ENCODE measurements around the gene ZSCAN5A.
A peak's percentile ranks its signal among the peaks of the same experiment; 100 is the strongest.
"Not testable (repeated sequence)": the region's sequence is repeated elsewhere in the genome, so short reads cannot be mapped to it uniquely, and the experiment has no call there.

Gene ZSCAN5A, protein sequence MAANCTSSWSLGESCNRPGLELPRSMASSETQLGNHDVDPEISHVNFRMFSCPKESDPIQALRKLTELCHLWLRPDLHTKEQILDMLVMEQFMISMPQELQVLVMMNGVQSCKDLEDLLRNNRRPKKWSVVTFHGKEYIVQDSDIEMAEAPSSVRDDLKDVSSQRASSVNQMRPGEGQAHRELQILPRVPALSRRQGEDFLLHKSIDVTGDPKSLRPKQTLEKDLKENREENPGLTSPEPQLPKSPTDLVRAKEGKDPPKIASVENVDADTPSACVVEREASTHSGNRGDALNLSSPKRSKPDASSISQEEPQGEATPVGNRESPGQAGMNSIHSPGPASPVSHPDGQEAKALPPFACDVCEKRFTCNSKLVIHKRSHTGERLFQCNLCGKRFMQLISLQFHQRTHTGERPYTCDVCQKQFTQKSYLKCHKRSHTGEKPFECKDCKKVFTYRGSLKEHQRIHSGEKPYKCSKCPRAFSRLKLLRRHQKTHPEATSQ

DNA sequence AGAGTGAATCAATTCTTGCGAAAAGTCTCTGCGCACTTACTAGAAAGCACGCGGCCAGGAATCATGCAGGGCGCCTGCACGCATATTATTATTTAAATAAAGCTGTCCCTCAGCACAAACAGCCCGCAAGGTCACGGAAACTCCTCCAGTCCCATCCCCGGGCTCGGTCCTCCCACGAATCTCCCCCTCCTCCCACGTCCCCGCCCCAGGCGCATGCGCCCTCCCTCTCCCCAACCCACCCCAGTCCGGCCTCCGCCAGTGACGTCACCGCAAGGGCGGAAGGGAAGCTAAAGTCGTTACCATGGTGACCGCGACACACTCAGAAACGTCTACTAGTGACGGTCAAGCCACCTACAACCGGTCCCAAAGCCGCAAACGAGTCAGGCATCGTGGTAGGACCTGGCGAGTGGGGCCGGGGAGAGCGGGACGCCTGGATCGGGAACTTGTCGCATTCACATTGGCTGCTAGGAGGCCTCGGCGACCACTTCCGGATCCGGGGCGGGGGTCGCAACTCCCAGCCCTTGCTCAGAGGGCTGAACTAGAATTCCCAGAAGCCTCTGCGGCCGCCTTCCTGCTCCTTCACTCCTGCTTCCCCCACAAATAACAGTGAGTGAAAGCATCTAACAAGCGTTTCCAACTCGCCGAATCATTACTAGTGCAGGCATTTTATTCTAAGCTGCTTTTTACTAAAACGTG is at the start of gene ZSCAN5A:
Gene ZSCAN5A, minus strand, starts transcription at position 459 of the 696 bp plus-strand sequence. CDS start 89,793 bp downstream, outside the sequence.
- peak; percentile 98 for DNase-seq

DNA sequence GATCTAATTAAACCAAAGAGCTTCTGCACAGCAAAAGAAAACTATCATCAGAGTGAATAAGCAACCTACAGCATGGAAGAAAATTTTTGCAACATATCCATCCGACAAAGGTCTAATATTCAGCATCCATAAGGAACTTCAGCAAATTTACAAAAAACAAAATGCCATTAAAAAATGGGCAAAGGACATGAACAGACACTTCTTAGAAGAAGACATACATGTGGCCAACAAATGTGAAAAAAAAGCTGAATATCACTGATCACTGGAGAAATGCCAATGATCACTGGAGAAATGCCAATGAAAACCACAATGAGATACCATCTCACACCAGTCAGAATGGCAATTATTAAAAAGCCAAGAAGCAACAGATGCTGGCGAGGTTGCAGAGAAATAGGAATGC is 46.2 kb upstream of the ZSCAN5A start:
- no peak for DNase-seq

DNA sequence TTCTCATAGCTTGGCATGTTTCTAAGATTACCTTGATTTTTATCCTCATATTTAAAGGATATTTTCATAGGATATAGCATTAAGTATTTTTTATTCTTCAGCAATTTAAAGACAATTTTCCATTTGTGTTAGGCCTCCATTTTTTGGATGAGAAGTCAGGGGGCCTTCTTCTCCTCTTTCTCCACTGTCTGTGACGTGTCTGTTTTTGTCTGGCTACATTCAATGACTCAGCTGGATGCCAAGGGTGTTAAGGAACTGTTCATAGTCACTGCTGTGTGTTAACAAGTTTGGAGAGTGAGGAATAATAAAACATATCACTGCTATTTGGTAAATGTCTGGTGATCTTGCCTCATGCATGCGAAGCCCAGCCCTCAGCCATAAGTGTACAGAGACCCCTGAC is 42.3 kb upstream of the ZSCAN5A start:
- no peak for DNase-seq

DNA sequence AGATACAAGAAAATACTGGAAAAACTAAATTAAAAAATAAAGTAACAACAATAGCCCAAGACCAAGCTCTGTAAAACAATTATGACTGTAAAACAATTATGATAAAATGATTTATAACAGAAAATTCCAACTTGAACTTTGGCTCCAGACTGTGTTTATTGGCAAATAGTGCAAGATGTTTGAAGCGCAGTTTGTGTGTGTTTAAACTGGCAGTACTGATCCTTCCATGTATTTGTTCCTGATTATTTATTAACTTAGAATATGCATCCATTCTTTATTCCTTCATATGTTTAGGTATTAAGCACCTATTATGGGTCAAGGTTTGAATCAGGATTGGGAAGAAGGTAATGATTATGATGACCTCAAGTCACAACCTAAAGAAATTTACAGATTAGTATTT is 40.9 kb upstream of the ZSCAN5A start:
- no peak for DNase-seq

DNA sequence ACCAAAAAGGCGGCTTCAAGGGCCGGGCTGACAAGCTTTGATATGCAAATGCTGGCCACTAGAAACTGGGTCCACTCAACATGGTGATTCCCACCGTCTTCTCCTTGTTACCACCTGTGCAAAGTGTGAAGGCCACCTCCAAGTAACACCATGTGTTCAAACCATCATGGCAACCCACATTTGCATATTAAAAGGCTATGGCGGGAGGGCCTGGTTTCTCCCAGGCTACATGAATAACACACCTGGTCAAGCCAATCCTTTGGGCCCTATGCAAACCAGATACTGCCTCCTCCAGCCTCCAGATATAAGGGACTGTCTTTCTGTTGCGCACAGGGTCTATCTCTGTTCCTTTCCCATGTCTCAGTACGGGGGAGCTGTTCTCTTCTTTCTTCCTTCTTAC is 36.6 kb upstream of the ZSCAN5A start:
- DNase-seq, result no peak

DNA sequence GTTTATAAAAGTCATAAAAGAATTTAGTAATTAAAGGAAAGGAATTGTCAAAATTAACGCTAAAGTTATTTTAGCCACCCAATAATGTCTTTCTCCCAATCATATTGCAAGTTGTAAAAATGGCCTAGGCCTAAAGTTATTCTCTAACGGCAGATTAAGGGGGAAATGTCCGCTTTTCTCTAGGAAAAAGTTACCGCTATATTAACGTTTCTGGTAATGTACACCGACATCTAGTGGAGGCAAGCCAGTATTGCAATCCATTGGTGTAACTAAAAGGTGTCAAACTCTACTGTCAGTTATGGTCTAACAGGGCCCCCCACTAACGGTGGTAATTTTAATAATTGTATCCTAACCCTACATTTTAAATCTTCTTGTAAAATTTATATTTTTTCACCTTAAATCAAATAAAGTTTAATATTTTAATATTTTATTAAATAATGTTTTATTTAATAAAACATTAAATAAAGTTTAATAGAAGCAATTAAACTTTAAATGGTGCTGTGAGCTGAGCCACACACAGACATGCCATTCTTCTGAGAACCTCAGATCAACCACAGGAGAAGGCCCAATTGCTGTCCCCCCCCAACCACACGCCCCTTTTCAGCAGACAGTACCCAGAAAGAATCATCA is 35.9 kb upstream of the ZSCAN5A start:
- peak; percentile 25 for DNase-seq

DNA sequence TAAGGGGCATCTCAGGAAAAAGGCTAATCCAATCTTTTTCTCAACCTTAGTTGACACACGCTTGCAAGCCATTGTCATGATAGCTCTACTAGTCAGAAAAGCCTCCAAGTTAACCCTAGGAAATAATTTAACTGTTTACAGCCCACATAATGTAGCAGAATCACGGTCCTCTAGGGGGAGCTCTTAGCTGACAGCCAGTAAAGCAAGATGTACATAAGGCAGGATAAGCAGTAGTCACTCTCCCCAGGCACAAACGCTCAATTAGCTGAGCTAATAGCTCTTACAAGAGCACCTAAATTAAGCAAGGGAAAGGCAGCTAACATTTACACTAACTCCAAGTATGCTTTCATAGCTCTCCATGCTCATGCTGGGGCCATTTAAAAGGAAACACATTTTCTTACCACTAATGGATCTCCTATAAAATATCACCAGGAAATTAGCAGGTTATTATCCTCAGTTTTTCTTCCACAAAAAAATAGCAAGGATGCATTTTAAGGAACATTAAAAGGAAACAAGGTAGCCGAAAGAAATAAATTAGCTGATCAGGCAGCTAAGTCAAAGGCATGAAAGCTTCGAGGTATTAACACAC is 33.7 kb upstream of the ZSCAN5A start:
- DNase-seq, result peak; percentile 9

DNA sequence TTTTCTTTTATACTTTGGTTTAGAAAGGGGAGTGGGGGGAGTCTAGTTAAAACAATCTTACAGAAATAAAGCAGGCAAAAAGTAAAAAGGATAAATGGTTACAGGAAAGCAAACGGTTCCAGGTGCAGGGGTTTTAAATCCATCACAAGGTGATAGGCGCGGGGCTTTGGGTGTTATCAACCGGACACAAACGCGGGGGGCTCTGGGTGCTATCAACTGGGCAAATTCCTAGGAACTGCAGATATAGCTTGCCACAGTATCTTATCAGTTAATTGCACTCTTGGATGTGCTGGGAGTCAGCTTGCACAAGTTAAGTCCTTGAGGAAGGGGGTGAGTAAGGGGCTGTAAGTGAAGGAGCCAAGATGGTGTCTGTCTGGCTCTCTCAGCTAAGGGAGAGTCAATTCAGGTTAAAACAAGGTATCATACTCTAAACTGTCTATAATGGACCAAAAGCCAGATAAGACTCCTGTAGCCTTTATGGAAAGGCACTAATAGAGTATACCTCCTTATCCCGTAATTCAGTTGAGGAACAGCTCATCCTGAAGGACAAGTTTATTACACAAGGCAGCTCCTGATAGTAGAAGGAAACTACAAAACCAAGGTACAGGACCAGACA is 32.6 kb upstream of the ZSCAN5A start:
- DNase-seq, result no peak

DNA sequence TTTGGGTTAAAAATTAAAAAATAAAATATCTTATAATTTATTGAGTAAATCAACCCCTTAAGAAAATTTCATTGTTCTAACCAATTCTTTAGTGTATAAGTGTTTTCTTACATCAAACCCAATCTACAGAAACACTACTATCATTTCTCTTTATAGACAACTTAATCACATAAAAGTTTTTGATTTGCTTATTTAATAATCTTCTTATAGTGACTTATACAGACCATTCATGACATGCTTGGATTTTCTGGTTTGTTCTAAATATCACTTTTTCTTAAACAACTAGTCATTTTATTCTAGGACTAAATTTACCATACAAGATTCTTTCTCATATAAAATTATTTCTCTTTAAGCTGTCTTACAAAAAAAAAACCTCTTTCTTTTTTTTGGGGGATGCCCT is 27.3 kb upstream of the ZSCAN5A start:
- DNase-seq, result no peak

DNA sequence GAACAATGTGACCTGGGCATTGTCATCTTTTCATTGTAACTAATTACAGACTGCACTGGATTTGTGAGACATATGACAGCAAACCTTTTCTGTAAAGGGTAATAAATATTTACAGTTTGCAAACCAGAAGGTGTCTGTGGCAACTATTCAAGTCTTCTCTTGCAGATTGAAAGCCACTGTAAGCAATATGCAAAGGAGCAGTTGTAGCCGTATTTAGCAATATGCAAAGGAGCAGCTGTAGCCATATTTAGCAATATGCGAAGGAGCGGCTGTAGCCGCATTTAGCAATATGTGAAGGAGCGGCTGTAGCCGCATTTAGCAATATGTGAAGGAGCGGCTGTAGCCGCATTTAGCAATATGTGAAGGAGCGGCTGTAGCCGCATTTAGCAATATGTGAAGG is 24.4 kb upstream of the ZSCAN5A start:
- not testable (repeated sequence) for DNase-seq

DNA sequence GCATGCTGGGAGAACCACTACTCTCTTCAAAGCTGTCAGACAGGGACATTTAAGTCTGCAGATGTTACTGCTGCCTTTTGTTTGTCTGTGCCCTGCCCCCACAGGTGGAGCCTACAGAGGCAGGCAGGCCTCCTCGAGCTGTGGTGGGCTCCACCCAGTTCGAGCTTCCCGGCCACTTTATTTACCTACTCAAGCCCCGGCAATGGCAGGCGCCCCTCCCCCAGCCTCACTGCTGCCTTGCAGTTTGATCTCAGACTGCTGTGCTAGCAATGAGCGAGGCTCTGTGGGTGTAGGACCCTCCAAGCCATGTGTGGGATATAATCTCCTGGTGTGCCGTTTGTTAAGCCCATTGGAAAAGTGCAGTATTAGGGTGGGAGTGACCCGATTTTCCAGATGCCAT is 22.4 kb upstream of the ZSCAN5A start:
- not testable (repeated sequence) for DNase-seq

DNA sequence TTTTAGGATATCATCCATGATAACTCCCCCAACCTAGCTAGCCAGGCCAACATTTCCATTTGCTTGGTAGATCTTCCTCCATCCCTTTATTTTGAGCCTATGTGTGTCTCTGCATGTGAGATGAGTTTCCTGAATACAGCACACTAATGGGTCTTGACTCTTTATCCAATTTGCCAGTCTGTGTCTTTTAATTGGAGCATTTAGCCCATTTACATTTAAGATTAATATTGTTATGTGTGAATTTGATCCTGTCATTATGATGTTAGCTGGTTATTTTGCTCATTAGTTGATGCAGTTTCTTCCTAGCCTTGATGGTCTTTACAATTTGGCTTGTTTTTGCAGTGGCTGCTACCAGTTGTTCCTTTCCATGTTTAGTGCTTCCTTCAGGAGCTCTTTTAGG is 20.7 kb upstream of the ZSCAN5A start:
- not testable (repeated sequence) for DNase-seq

DNA sequence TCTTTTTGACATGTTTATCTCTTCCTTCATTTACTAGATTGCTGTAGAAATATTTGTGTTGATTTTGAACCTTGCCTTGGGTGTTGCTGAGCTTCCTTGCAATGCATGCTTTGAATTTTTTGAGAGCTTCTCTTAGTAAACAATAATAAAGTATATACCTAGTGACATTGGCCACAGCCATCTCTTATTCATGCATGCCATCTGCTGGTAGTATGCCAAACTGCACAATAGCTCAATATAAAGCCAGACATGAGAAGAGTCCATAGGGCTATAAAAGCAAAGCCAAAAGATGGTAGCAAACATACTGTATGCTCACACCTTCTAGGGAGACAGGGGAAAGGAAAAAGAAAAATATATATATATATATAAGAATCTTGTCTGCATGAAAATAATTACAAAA is 18.9 kb upstream of the ZSCAN5A start:
- peak; percentile 37 for DNase-seq

DNA sequence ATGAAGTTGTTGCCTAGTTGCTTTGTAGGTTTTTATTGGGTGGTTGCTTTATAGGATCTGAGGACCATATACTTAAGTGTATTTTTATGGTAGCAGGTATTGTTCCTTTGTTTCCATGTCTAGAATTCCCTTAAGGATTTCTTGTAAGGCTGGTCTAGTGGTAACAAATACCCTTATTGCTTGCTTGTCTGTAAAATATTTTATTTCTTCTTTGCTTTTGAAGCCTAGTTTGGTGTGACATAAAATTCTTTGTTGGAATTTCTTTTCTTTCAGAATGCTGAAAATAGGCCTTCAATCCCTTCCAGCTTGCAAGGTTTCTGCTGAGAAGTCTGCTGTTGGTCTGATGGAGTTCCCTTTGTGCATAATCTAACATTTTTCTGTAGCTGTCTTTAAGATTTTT is 18.1 kb upstream of the ZSCAN5A start:
- DNase-seq, result no peak

DNA sequence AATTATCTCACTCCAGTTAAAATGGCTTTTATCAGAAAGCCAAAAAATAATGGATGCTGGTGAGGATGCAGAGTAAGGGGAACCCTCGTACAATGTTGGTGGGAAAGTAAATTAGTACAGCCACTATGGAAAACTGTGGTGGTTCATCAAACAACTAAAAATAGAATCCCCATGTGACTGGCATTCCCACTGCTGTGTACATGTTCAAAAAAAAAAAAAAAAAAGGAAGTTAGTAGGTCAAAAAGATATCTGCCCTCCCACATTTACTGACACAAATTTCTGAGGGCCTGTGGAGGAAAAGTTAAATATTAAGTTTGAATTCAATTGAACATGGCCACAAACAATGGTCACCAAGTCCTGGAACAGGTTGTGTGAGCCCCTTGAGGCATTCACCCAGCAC is 9.8 kb upstream of the ZSCAN5A start:
- no peak for DNase-seq

DNA sequence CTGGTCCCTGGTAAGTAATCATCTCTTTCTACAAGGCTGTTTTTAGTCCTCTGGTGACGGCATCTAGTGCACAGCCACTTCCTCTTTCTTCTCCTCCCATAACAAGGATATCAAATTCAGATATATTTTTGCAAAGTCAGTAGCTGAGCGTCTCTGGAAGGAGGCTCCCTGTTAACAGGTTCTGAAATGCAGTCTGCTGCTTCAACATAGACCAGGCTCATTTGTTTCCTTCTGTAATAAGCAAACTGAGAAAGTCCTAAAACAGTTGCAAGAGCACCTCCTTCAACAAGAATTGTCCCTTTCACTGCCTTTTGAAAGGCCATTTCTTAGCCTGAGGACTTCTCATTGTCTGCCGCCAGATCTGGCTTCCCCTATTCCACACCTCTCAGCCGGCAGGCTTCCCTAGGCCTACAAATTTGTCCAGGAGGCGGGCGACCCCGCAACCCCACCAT is 7.4 kb upstream of the ZSCAN5A start:
- DNase-seq, result no peak

DNA sequence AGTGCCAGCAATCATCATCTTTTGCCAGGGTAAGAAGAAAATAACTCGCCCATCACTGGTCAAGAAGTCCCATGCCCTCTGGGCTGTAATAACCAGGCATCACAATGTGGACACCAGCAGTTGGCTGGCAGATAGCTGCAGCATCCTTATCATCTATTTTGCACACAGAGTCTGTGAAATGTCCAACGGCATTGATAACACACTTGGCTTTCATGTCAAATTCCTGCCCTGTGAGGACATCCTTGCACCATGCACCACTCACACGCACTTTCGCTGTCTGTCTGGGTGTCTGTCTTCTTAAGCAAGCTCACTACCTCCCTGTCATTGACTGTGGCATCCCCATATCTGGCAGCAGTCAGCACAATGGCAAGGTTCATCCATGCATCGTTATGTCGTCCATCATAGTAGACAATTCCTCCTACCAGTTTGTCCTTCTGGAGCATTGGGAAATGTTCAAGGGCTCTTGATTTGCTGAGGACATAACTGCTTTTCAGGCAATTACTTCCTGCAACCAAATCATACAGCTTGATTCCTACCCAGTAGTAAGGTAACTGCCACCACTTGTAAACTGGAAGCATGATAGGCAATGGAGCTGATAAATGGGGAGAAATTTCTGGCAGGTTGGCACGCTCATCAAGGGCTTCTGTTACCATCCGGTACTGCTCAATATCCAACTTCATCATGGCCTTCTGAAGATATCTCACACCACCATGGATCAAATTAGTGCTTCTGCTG is 6.8 kb upstream of the ZSCAN5A start:
- no peak for DNase-seq

DNA sequence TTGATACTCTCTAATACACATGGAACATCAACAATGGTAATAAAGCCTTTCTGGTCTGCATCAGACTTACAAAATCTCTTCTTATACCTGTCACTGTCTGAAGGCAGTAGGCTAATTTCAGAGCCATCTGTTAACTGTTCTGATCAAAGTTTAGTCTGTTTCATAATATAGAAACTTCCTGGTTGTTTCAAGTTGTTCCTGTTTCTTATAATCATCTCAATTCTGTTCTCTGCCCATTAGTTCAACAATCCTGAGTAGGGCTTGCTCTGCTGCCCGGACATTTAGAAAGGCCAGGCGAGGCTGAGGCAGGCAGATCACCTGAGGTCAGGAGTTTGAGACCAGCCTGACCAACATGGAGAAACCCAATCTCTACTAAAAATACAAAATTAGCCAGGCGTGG is 5.4 kb upstream of the ZSCAN5A start:
- no peak for DNase-seq

DNA sequence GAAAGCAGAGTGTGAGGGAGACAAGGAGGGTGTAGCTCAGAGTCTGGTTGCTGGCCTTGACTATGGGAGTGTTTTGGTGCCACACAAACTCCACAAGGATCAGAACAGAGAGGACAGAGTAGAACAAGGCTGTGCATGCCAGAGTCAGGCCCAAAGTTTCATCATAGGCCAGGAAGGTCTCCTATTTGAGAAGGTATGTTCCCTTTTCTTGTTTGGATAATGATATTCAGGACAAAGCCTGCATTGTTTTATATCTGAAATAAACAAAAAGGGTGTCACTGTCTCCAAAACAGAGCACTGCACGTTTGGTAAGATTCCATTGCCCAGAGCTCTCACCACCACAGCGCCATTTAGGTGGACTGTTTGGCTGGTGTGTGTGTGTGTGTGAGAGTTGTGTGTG is 3.1 kb upstream of the ZSCAN5A start:
- no peak for DNase-seq

DNA sequence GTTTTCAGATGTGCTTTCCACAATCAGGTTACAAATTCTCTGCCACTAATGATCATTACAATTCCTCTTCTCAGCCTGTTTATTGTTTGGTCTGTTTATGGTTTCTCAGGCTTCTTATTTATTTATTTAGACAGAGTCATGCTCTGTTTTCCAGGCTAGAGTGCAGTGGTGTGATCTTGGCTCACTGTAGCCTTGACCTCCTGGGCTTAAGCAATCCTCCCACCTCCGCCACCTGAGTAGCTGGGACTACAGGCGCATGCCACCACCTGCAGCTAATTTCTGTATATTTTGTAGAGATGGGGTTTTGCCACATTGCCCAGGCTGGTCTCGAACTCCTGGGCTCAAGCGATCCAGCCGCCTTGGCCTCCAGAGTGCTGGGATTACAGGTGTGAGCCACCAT is 2.1 kb upstream of the ZSCAN5A start:
- no peak for DNase-seq

DNA sequence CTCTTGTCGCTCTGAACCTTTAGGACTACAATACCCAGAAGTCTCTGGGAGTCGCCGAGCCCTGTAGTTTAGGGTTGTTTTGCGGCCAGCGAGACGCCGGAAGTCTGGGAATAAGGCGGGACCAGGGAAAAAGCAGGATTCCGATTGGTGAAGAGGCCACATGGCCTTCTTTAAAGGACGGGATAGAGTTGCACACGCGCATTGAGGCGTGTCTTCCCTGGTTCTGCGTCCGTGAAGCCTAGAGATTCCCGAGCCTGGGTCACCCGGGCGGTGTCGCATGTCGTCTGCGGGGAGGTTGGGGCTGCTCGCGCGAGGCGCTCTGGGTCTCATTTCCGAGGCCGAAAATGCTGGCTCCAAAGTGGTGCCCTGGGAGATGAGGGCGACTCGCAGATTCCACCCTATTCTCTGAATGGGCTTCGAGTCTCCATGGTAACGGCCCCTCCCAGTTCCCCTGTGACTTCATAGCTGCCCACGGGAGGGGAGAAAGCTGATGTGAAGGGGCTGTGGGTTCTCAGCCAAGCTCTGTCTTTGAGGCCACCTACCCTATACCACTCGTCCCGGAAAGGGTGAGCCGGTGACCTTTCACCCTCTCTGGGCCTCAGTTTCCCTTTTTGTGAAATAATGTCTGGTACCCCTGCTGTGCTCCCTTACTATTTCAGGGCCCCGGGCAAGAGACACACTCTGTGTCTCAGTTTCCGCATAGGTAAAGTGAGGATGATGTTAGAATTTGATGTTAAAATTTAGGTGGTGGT is 614 bp upstream of the ZSCAN5A start:
- DNase-seq, result peak; percentile 98

Measured in NCI-H146 (cell line).